Activated T-helper 1 cell treated with anti-CD3 and anti-CD28 coated beads, Interleukin-12 subunit alpha, Interleukin-12 subunit beta, Interleukin-2, Interleukin-4 antibody, amounts not matched to agents 30 ng/mL and 10 ng/mL and 1 ng/mL, durations not matched to agents 14 hours and 24 hours and 36 hours (primary cell): Measurements from ENCODE around the gene SMIM5. TPM values are rescaled to one million over a fixed set of nuclear protein-coding genes. Genes with fewer than 3 reads are reported as not detected.

Source experiments
- DNase-seq: peaks from one replicate; pipeline ENCODE4 v3.0.0; 2021; ENCODE audit warnings: low spot score
- H3K27ac Mint-ChIP-seq: one replicate; pipeline ENCODE4 v1.8.0; 2021; ENCODE audit warnings: mild to moderate bottlenecking, mixed read lengths
- H3K27me3 Mint-ChIP-seq: one replicate; pipeline ENCODE4 v1.8.0; 2022; ENCODE audit warnings: mild to moderate bottlenecking, moderate library complexity, mixed read lengths; ENCODE audit not compliant: insufficient read depth
- H3K36me3 Mint-ChIP-seq: one replicate; pipeline ENCODE4 v1.8.0; 2021; ENCODE audit warnings: low read depth, mixed read lengths
- H3K4me1 Mint-ChIP-seq: one replicate; pipeline ENCODE4 v1.8.0; 2021; ENCODE audit warnings: low read depth, mixed read lengths
- H3K4me3 Mint-ChIP-seq: one replicate; pipeline ENCODE4 v1.8.0; 2021; ENCODE audit warnings: mild to moderate bottlenecking, moderate library complexity, mixed read lengths
- H3K9me3 Mint-ChIP-seq: one replicate; pipeline ENCODE4 v1.8.0; 2021; ENCODE audit warnings: mixed read lengths
- intact Hi-C: fragments of 100-400 bp; cut with micrococcal nuclease; formaldehyde crosslinking; loops from one replicate; pipeline ENCODE4 v1.15.1; 2024
- total RNA-seq: library from RNA; stranded (reverse); gene quantifications from 2 replicates; pipeline ENCODE4 v1.2.3, GENCODE V29; 2022

SMIM5 gene
- total RNA-seq, 1 donor from 2014 or later, result not detected

GRCh38 chr17:75679706-75680211, 46.5 kb downstream of the SMIM5 start:
- intact Hi-C loops, result loop anchor here (10.0 kb wide), 1 partner anchor 415 kb away; the partner anchor contains the start of genes GGA3 and MRPS7
- Mint-ChIP-seq H3K4me3 (no peak overlapping the region), H3K27me3 (no peaks in the 10 kb centered on the region), H3K36me3 (peaks cover 10% of the 10 kb centered on the region), H3K27ac (no peak overlapping the region), H3K4me1 (peaks cover 13% of the 10 kb centered on the region), H3K9me3 (no peaks in the 10 kb centered on the region)
- no peak for DNase-seq

- H3K9me3 Mint-ChIP-seq, result no peaks in the 10 kb centered on the region
- DNase-seq, result no peak
- peaks cover 17% of the 10 kb centered on the region for H3K4me1 Mint-ChIP-seq
- no peak overlapping the region for H3K4me3 Mint-ChIP-seq
- H3K36me3 Mint-ChIP-seq, result peaks cover 10% of the 10 kb centered on the region
- H3K27ac Mint-ChIP-seq, result no peak overlapping the region
- no peaks in the 10 kb centered on the region for H3K27me3 Mint-ChIP-seq
- intact Hi-C loops, result no loop called here
These were observed 47.2 kb downstream of the SMIM5 start for GRCh38 chr17:75680431-75680830.

GRCh38 chr17:75681289-75681688, 48.1 kb downstream of the SMIM5 start:
- no peak for DNase-seq
- H3K27ac Mint-ChIP-seq, result no peak overlapping the region
- H3K4me1 Mint-ChIP-seq, result peaks cover 26% of the 10 kb centered on the region
- peaks cover 8% of the 10 kb centered on the region for H3K36me3 Mint-ChIP-seq
- no peak overlapping the region for H3K4me3 Mint-ChIP-seq
- H3K9me3 Mint-ChIP-seq, result no peaks in the 10 kb centered on the region
- H3K27me3 Mint-ChIP-seq, result no peaks in the 10 kb centered on the region
- intact Hi-C loops, result no loop called here

- DNase-seq, result no peak
- Mint-ChIP-seq H3K27me3 (no peaks in the 10 kb centered on the region), H3K27ac (no peak overlapping the region), H3K4me3 (no peak overlapping the region), H3K36me3 (peaks cover 15% of the 10 kb centered on the region), H3K9me3 (no peaks in the 10 kb centered on the region), H3K4me1 (peaks cover 38% of the 10 kb centered on the region)
- intact Hi-C loops, result no loop called here
These were observed 50.3 kb downstream of the SMIM5 start for GRCh38 chr17:75683583-75683982.

GRCh38 chr17:75684249-75684648, 51.0 kb downstream of the SMIM5 start:
- Mint-ChIP-seq H3K27me3 (no peaks in the 10 kb centered on the region), H3K9me3 (no peaks in the 10 kb centered on the region), H3K27ac (no peak overlapping the region), H3K36me3 (peaks cover 15% of the 10 kb centered on the region), H3K4me1 (peaks cover 45% of the 10 kb centered on the region), H3K4me3 (no peak overlapping the region)
- DNase-seq, result no peak
- intact Hi-C loops, result no loop called here

- H3K36me3 Mint-ChIP-seq, result peaks cover 14% of the 10 kb centered on the region
- intact Hi-C loops, result no loop called here
- H3K4me3 Mint-ChIP-seq, result no peak overlapping the region
- H3K27me3 Mint-ChIP-seq, result no peaks in the 10 kb centered on the region
- H3K4me1 Mint-ChIP-seq, result peaks cover 51% of the 10 kb centered on the region
- no peaks in the 10 kb centered on the region for H3K9me3 Mint-ChIP-seq
- DNase-seq, result no peak
- H3K27ac Mint-ChIP-seq, result no peak overlapping the region
These were observed 51.7 kb downstream of the SMIM5 start for GRCh38 chr17:75684924-75685323.

GRCh38 chr17:75685499-75685898, 52.3 kb downstream of the SMIM5 start:
- intact Hi-C loops, result no loop called here
- no peak for DNase-seq
- Mint-ChIP-seq H3K27me3 (no peaks in the 10 kb centered on the region), H3K4me1 (peaks cover 57% of the 10 kb centered on the region), H3K27ac (no peak overlapping the region), H3K9me3 (no peaks in the 10 kb centered on the region), H3K4me3 (no peak overlapping the region), H3K36me3 (peaks cover 11% of the 10 kb centered on the region)

GRCh38 chr17:75688209-75688825, 55.1 kb downstream of the SMIM5 start:
- no peaks in the 10 kb centered on the region for H3K27me3 Mint-ChIP-seq
- H3K36me3 Mint-ChIP-seq, result peaks cover 18% of the 10 kb centered on the region
- no peak for DNase-seq
- peaks cover 62% of the 10 kb centered on the region for H3K4me1 Mint-ChIP-seq
- peak overlapping the region; percentile 93 for H3K27ac Mint-ChIP-seq
- peak overlapping the region; percentile 53 for H3K4me3 Mint-ChIP-seq
- H3K9me3 Mint-ChIP-seq, result no peaks in the 10 kb centered on the region
- intact Hi-C loops, result no loop called here

- Mint-ChIP-seq H3K4me3 (peak overlapping the region; percentile 70), H3K9me3 (no peaks in the 10 kb centered on the region)
- DNase-seq, result peak; percentile 48
These were observed 56.2 kb downstream of the SMIM5 start for GRCh38 chr17:75689441-75689873.

More at GRCh38 chr17:75689441-75689873, 56.2 kb downstream of the SMIM5 start:
- H3K4me1 Mint-ChIP-seq, result peaks cover 58% of the 10 kb centered on the region
- peaks cover 21% of the 10 kb centered on the region for H3K36me3 Mint-ChIP-seq
- no peaks in the 10 kb centered on the region for H3K27me3 Mint-ChIP-seq
- intact Hi-C loops, result no loop called here
- peak overlapping the region; percentile 93 for H3K27ac Mint-ChIP-seq

Other genes with a start within 250 kb of the SMIM5 start
- 172 and 183 TPM in 2 replicates for gene GRB2, start 227.8 kb upstream of the SMIM5 start, total RNA-seq
- gene TMEM94, start 176.8 kb upstream of the SMIM5 start, total RNA-seq, result 67.0 and 70.4 TPM in 2 replicates
- 0.88 and 2.0 TPM in 2 replicates for gene CASKIN2, start 117.9 kb upstream of the SMIM5 start, total RNA-seq
- gene TSEN54, start 116.9 kb upstream of the SMIM5 start, total RNA-seq, result 65.9 and 72.6 TPM in 2 replicates
- 7.1 and 8.2 TPM in 2 replicates for gene LLGL2, start 107.7 kb upstream of the SMIM5 start, total RNA-seq
- 16.2 and 18.1 TPM in 2 replicates for gene MYO15B, start 45.6 kb upstream of the SMIM5 start, total RNA-seq
- 29.9 and 34.1 TPM in 2 replicates for gene RECQL5, start 33.7 kb downstream of the SMIM5 start, total RNA-seq
- 113 and 117 TPM in 2 replicates for gene SAP30BP, start 33.9 kb downstream of the SMIM5 start, total RNA-seq
- gene ITGB4, start 88.0 kb downstream of the SMIM5 start, total RNA-seq, result 1.4 and 2.7 TPM in 2 replicates
- 48.0 and 49.3 TPM in 2 replicates for gene GALK1, start 131.8 kb downstream of the SMIM5 start, total RNA-seq
- 26.0 and 26.9 TPM in 2 replicates for gene UNK, start 151.4 kb downstream of the SMIM5 start, total RNA-seq
- gene UNC13D, start 211.0 kb downstream of the SMIM5 start, total RNA-seq, result 185 and 186 TPM in 2 replicates
- gene WBP2, start 221.9 kb downstream of the SMIM5 start, total RNA-seq, result 68.8 and 74.4 TPM in 2 replicates
- gene TRIM47, start 245.1 kb downstream of the SMIM5 start, total RNA-seq, result 30.5 and 32.7 TPM in 2 replicates